ENCODE measurements around the gene IL15. TPM values are rescaled to one million over a fixed set of nuclear protein-coding genes. Genes with fewer than 3 reads are reported as not detected.
A peak's percentile ranks its signal among the peaks of the same experiment; 100 is the strongest.

Gene IL15
- polyA plus RNA-seq, 1 experiment, result 5.5 TPM

DNA sequence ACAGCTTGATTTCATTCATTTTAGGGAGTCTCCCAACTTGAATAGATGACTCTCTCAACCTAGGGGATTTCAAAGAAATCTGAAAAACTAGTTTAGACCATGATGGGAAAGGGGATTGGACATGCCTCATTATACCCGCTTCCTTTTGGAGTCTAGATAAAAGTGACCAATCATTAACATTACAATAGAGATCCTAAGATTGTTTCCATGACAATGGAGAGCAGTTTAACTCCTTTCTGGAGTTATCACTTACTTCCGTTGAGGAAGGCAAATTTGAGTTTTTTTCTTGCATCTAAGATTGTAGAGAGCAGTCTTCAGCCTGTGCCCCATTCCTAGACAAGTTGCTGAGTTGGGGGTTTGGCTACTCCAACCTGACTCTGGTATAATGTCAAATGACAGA lies 11.4 kb upstream of the IL15 start:
- ChIA-PET POLR2A (no interaction called here), CTCF (interaction anchor here (1.1 kb wide), 1 partner anchor 318 kb away, joined by 3 read pairs; no protein-coding TSS in a partner anchor)
- DNase-seq (ENCODE audit: low read depth), result no peak
- no peaks in the 10 kb centered on the region for H3K36me3 ChIP-seq (ENCODE audit: control insufficient read depth, insufficient read depth, low read length)
- H3K4me3 ChIP-seq (ENCODE audit: low read depth, low read length), result no peak overlapping the region
- H3K27me3 ChIP-seq (ENCODE audit: control insufficient read depth, insufficient read depth, low read length), result no peaks in the 10 kb centered on the region
- TF ChIP-seq, protein P1, sequence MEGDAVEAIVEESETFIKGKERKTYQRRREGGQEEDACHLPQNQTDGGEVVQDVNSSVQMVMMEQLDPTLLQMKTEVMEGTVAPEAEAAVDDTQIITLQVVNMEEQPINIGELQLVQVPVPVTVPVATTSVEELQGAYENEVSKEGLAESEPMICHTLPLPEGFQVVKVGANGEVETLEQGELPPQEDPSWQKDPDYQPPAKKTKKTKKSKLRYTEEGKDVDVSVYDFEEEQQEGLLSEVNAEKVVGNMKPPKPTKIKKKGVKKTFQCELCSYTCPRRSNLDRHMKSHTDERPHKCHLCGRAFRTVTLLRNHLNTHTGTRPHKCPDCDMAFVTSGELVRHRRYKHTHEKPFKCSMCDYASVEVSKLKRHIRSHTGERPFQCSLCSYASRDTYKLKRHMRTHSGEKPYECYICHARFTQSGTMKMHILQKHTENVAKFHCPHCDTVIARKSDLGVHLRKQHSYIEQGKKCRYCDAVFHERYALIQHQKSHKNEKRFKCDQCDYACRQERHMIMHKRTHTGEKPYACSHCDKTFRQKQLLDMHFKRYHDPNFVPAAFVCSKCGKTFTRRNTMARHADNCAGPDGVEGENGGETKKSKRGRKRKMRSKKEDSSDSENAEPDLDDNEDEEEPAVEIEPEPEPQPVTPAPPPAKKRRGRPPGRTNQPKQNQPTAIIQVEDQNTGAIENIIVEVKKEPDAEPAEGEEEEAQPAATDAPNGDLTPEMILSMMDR (IDR thresholded peaks at IDR 0.05; ENCODE audit: insufficient read depth, low read depth, low read length), result no peak

GRCh38 chr4:141630854-141631253 lies 5.5 kb upstream of the IL15 start:
- TF ChIP-seq, protein P1 (IDR thresholded peaks at IDR 0.05; ENCODE audit: insufficient read depth, low read depth, low read length), result no peak
- no peak for DNase-seq (ENCODE audit: low read depth)
- Histone ChIP-seq H3K36me3 (ENCODE audit: control insufficient read depth, insufficient read depth, low read length) (no peaks in the 10 kb centered on the region), H3K27me3 (ENCODE audit: control insufficient read depth, insufficient read depth, low read length) (no peaks in the 10 kb centered on the region), H3K4me3 (ENCODE audit: low read depth, low read length) (no peak overlapping the region)
- CTCF ChIA-PET, result no interaction called here
- POLR2A ChIA-PET, result no interaction called here

GRCh38 chr4:141635736-141636081 lies 674 bp upstream of the IL15 start:
- Histone ChIP-seq H3K27me3 (ENCODE audit: control insufficient read depth, insufficient read depth, low read length) (no peaks in the 10 kb centered on the region), H3K4me3 (ENCODE audit: low read depth, low read length) (peak overlapping the region; percentile 74), H3K36me3 (ENCODE audit: control insufficient read depth, insufficient read depth, low read length) (no peaks in the 10 kb centered on the region)
- CTCF ChIA-PET, result interaction anchor here (0.6 to 1.1 kb wide), 2 partner anchors 158 to 203 kb away, joined by 3 read pairs; no protein-coding TSS in a partner anchor
- TF ChIP-seq, protein P1 (IDR thresholded peaks at IDR 0.05; ENCODE audit: insufficient read depth, low read depth, low read length), result no peak
- POLR2A ChIA-PET, result no interaction called here
- DNase-seq (ENCODE audit: low read depth), result no peak

DNA sequence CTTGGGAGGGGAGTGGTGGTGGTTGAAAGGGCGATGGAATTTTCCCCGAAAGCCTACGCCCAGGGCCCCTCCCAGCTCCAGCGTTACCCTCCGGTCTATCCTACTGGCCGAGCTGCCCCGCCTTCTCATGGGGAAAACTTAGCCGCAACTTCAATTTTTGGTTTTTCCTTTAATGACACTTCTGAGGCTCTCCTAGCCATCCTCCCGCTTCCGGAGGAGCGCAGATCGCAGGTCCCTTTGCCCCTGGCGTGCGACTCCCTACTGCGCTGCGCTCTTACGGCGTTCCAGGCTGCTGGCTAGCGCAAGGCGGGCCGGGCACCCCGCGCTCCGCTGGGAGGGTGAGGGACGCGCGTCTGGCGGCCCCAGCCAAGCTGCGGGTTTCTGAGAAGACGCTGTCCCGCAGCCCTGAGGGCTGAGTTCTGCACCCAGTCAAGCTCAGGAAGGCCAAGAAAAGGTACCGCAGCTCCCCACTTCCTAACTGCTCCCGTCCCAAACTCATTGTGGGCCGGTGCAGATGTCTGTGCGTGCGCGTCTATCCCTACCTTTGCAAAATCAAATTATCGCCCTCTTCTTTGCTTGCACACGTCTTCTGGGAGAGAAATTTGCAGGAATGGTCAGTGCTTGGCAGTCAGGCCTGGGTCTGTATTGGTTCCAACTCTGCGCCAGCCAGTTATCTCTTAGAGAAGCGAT lies 533 bp downstream of the IL15 start:
- TF ChIP-seq, protein P1 (IDR thresholded peaks at IDR 0.05; ENCODE audit: insufficient read depth, low read depth, low read length), result no peak
- Histone ChIP-seq H3K4me3 (ENCODE audit: low read depth, low read length) (peak overlapping the region; percentile 74), H3K27me3 (ENCODE audit: control insufficient read depth, insufficient read depth, low read length) (no peaks in the 10 kb centered on the region), H3K36me3 (ENCODE audit: control insufficient read depth, insufficient read depth, low read length) (no peaks in the 10 kb centered on the region)
- CTCF ChIA-PET, result interaction anchor here (0.6 to 1.1 kb wide), 6 partner anchors 10 to 290 kb away, joined by 3 to 4 read pairs (median 3); no protein-coding TSS in a partner anchor
- POLR2A ChIA-PET, result interaction anchor here (0.6 to 1.1 kb wide), 3 partner anchors 166 to 308 kb away, joined by 3 to 9 read pairs (median 5); no protein-coding TSS in a partner anchor
- no peak for DNase-seq (ENCODE audit: low read depth)

GRCh38 chr4:141637565-141637964 lies 1.2 kb downstream of the IL15 start:
- H3K27me3 ChIP-seq (ENCODE audit: control insufficient read depth, insufficient read depth, low read length), result no peaks in the 10 kb centered on the region
- CTCF ChIA-PET, result interaction anchor here (0.6 to 1.0 kb wide), 3 partner anchors 18 to 291 kb away, joined by 3 to 4 read pairs (median 3); no protein-coding TSS in a partner anchor
- H3K36me3 ChIP-seq (ENCODE audit: control insufficient read depth, insufficient read depth, low read length), result no peaks in the 10 kb centered on the region
- DNase-seq (ENCODE audit: low read depth), result no peak
- peak overlapping the region; percentile 74 for H3K4me3 ChIP-seq (ENCODE audit: low read depth, low read length)
- POLR2A ChIA-PET, result interaction anchor here (1.1 kb wide), 1 partner anchor 165 kb away, joined by 3 read pairs; no protein-coding TSS in a partner anchor
- TF ChIP-seq, protein P1 (IDR thresholded peaks at IDR 0.05; ENCODE audit: insufficient read depth, low read depth, low read length), result no peak
